GM04504 (cell line): ENCODE measurements around the gene PRORP.
"Not testable (repeated sequence)": the region's sequence is repeated elsewhere in the genome, so short reads cannot be mapped to it uniquely, and the experiment has no call there.

Experiments used
- DNase-seq: peaks from one replicate; pipeline ENCODE4 v3.0.0-alpha.2; 2012; ENCODE audit warnings: low read depth

Gene PRORP

DNA sequence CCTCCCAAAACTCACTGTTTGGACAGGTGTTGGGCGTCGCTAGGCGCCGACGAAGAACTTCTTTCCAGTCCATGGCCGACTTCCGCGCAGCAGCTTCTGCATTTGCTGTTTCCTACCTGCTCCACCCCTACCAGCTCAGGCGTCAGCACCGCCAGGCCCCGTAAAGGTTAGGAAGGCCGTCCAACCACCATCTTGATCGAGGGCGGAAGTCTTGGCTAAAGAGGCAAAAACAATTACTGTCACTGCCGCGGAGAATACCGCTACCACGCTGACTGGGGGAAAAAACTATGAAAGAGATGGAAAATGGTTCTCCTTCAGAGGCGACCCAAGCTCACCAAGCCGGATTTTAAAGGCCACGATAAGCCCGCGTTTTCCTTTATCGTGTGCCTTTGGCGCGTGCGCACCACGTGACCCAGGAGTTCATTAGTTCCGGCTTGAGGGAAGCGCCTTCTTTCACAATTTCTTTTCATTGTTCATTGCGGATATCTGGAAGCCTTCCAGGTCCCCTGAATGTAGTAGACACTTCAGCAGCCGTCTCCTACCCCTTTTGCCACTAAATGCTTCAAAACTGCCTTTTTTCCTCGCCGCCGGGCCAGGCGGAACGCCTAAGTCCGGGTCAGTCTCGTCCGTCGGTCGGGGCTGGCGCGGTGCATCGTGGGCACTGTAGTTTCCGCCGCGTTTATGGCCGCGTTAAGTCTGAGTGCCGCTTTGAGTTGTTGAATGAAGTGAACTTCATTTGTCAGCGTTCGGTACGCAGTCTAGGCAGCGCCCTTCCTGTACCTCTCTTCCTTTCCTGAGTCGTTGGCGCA lies at the start of gene PRORP, which contains the start of gene PPP2R3C:
Gene PRORP (plus strand): TSS at position 666 of the 809 bp plus-strand sequence. CDS start 694 bp downstream, outside the sequence.
Gene PPP2R3C (minus strand): TSS at position 104 of the 809 bp plus-strand sequence. CDS start 31 bp downstream, at position 73.
- peak; percentile 80 for DNase-seq

DNA sequence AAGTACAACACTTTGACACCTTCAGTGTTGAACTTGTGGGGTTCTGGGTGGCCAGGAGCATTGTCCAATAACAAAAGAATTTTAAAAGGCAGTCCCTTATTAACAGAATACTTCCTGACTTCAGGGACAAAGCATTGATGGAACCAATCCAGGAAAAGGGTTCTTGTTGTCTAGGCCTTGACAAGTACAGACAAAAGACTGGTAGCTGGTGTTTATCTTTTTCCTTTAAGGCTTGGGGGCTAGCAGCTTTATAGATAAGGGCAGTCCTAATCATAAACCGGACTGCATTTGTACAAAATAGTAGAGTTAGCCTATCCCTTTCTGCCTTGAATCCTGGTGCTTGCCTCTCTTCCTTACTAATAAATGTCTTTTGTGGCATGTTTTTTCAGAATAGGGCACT lies 48.9 kb upstream of the PRORP start:
- DNase-seq = no peak

DNA sequence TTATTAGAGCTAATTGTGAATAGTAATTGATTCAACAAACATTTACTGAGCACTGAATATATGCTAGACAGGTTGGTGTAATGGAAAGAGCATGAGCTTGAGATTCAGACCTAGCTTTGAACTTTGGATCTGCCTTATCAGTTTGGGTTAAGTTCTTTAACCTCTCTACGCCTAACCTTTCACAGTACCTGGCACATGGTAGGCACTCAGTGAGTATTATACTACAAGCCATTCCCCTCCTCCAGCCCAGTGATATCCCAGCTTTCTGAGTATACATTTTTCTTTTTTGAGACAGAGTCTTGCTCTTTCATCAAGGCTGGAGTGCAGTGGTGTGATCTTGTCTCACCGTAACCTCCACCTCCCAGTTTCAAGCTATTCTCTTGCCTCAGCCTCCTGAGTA lies 44.3 kb upstream of the PRORP start:
- no peak for DNase-seq

DNA sequence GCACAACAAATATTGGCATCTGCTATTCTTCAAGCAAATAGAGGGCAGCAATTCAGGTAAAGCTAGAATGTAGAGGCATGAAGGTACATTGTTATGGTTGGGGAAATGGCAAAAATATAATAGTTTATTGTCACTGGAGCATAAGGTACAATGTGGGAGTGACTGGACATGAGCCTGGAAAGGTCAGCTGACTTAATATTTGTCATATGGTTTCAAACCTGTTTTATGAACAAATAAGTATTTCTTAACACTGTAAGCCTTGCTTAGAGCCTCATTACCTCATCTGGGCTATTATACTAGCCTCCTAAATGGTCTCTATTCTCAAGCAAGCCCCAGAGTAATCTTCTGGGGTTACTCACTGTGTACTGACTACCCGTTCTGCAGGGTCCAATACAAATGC lies 42.6 kb upstream of the PRORP start:
- DNase-seq = no peak

DNA sequence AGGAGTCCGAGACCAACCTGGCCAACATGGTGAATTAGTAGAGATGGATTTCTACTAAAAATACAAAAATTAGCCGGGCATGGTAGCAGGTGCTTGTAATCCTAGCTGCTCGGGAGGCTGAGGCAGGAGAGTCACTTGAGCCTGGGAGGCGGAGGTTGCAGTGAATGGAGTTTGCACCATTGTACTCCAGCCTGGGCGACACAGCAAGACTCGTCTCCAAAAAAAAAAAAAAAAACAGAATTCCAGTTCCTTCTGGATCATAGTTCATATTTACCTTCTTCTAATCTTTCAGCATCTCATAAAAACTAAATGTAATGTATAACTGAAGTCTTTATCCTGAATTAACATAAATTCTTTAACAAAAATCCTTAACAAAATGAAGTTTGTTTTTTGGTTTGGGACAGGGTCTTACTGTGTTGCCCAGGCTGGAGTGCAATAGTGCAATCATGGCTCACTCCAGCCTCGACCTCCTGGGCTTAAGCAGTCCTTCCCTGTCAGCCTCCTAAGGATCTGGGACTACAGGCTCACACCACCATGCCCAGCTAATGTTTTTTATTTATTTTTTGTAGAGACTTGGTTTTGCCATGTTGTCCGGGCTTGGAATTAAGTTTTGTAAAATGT lies 38.7 kb upstream of the PRORP start:
- DNase-seq = no peak

DNA sequence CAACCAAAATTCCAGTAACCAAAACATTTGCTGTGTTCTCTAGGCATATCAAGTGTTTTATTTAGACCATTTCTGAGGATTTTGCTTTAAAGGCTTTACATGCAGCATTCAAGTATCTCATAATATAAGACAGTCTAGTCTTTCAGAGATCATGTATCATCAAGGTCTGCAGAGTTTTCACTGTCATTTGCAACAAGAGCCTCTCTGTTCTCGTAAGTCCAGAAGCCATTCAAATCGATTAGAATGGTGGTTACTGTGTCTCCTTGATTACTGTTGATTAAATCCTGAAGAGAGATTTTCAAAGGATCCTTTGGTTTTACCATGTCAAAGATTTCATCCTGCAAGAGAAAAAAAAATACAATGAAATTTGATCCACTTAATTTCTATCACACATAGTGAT lies 36.9 kb upstream of the PRORP start:
- no peak for DNase-seq

DNA sequence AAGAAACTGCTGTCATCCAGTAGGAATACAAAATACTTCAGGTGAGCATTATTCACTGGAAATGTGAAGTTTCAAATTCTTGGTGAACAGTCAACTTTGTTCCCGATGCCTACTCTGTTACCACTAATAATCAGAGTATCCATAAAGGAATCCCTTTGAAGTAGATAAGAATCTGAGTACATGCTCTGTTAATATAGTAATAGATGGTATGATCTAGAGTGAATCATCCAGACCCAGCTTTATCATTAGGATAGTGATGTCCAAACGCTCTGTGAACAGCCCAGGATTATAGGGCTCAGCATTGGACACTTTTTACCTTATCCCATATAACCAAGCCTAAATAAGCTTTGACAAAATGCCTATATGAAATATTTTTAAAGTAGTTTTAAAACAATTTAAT lies 33.8 kb upstream of the PRORP start:
- no peak for DNase-seq

DNA sequence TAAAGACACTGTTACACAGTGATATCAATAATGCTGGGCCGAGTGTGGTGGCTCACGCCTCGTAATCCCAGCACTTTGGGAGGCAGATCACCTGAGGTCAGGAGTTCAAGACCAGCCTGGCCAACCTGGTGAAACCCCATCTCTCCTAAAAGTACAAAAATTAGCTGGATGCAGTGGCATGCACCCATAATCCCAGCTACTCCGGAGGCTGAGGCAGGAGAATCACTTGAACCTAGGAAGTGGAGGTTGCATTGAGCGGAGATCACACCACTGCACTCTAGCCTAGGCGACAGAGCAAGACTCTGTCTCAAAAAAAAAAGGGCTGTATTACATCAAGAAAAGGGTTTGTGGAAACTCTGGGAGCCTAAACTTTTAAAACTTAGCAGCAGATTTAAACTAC lies 27.7 kb upstream of the PRORP start:
- DNase-seq = not testable (repeated sequence)

DNA sequence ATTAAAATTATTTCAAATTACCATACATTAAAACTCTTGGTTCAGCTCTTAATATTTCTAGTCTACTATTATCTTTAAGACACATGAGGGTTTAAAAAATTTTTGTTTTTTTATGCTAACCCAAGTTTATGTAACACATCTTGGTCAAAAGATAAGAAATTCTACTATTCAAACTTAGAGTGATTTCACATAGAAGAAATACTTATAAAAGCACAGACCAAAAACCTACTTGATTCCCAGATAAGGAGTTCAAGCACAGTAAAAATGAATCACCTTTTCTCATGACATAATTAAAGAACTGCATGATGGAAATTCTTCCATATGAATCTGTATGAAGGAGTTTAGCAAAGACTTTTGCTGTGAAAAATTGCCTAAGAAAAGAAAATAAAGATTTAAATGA lies 14.5 kb upstream of the PRORP start:
- DNase-seq = no peak

DNA sequence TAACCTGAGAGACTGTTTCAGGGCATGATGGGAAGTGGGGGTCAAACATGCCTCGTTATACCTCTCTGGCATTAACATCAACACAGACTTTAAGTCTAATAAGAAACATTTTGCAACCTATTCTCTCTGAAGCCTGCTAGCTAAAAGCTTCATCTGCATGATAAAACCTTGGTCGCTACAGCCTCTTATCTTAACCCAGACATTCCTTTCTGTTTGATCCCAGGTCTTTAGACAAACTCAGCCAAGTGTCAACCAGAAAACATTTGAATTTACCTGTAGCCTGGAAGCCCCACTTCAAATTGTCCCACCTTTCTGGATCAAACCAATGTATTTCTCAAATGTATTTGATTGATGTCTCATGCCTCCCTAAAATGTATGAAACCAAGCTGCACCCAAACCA lies 9.7 kb upstream of the PRORP start:
- DNase-seq = no peak

DNA sequence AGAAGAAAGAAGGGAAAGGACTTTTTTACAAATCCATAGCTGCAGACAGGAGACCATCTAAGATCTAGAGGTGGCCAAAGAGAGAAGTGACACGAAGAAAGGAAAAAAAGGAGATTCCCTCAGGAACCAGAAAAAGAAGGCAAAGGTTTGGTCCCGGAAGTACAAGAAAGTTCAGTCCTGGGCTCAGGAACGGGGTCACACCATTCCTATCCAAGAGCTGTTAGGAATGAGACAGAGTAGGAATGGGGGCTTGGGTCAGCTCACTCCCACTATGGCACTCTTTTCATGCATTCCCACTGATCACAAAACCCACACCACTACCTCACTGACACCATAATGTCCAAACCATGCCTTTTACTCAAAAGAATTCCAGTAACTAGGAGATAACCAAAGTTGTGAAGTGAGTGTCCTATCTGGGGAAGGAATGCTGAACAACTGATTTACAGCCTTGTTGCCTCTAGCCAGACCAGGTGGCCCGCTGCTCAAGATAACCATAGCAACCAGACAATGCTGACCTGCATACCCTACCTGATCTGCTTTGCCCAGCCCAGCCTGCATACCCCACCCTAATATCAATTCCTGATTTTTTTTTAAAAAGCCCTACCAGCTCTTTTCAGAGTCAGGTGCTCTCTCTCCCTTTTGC lies 8.9 kb upstream of the PRORP start:
- no peak for DNase-seq

DNA sequence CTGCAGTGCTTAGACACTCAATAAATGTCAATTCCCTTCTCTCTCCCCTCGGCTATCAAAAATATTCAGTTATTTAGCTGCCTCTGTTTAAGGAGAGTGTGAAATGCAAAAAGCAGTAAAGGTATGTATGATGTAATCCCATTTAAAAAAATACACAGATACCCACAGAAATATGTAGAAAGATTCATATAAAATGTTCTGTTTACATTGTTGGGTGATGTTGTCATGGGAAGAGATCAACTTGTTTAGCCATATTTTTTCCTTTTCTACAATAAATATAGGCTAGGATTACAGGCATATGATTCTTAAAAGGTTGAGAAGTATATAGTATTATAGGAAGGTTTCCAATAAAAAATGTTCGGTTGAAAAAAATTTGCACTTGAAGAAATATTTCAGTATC lies 8.3 kb upstream of the PRORP start:
- peak; percentile 19 for DNase-seq

DNA sequence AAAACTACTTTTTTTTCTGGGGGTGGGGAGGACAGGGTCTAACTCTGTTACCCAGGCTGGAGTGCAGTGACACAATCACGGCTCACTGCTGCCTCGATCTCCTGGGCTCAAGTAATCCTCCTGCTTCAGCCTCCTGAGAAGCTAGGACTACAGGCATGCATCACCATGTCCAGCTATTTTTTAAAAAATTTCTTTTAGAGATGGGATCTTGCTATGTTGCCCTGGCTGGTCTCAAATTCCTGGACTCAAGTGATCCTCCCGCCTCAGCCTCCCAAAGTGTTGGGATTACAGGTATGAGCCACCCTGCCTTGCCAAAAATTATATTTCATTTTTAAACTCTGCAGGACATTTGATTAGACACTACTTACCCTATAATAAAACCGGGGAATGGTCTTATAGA lies 6.1 kb upstream of the PRORP start:
- no peak for DNase-seq

DNA sequence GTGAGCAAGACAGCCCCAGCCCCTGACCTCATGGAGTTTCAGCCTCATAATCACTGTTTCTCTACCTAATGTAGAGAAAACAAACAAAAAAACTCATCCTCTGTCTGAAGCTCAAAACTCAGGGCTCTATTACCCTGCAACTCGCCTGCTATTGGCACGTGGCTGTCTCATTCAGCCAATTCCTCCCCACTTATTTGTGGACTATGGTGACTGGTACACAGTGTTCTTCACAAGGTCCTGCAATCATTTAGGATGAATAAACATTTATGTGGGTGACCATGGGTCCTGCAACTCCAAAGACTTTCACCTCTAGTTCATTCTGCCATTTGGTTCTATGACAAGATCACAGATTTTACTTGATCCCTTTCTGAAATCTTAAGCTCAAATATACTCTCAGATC lies 5.2 kb upstream of the PRORP start:
- no peak for DNase-seq

DNA sequence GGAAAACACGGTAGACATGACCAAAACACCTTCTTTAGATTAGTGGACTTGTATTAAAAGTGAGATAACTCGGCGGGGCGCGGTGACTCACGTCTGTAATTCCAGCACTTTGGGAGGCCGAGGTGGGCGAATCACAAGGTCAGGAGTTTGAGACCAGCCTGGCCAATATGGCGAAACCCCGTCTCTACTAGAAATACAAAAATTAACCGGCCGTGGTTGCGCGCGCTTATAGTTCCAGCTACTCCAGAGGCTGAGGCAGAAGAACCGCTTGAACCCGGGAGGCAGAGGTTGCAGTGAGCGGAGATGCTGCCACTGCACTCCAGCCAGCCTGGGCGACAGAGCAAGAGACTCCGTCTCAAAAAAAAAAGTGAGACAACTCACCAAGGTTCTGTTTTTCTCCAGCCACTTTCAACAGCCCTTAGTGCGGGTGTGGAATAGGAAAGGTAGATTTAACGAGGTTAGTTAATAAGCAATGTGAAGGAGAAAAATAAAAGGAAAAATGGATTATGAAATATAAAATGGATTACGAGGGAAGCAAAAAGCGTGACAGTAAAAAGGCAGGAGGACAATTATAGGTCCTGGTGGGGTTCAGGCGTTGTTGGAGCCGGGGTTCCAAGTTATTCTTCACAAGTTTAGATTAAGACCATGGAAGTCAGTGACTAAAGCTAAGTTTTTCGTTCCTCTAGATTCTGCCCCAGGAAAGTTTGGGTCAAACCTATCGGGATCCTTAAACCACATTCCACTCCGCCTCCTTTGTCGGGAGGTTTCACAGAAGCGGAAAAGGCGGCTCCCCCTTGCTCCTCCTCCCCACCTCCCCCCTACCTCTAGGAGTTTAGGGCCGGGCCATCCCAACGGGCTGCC lies 1.1 kb upstream of the PRORP start:
- DNase-seq = peak; percentile 2

DNA sequence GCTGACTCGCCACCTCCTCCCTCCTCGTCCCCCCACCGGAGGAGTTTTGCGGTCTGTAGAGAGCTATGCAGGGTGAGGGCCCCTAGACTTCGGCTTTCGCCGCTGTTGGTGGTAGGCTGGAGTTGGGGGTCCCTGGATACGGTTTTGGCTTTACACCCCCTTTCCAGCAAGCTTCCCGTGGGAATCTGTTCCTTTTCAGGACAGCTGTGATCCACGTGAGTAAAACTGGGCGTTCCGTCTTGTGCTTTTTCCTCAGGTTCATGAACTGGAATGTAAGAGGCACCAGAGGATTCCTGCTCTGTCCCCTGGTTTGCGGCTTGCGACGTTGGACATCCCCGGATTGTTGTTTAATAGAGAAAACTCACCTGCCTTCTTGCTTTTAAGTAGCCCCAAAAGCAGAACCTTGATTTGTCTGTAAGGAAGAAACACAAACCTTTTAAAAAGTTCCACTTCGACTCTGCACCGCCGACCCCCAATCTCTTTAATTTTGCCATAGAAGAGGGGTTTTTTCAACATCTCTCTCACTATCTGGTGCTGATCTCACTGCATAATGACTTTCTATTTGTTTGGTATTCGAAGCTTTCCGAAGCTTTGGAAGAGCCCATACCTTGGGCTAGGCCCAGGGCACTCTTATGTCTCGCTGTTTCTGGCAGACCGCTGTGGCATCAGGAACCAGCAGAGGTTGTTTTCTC lies 490 bp downstream of the PRORP start:
- DNase-seq = no peak

DNA sequence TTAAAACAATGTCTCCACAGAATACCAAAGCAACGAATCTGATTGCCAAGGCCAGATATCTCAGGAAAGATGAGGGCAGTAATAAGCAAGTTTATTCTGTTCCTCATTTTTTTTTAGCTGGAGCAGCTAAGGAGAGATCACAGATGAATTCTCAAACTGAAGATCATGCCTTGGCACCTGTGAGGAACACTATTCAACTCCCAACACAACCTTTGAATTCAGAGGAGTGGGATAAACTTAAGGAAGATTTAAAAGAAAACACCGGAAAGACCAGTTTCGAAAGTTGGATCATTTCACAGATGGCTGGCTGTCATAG lies 994 bp downstream of the PRORP start:
- no peak for DNase-seq

DNA sequence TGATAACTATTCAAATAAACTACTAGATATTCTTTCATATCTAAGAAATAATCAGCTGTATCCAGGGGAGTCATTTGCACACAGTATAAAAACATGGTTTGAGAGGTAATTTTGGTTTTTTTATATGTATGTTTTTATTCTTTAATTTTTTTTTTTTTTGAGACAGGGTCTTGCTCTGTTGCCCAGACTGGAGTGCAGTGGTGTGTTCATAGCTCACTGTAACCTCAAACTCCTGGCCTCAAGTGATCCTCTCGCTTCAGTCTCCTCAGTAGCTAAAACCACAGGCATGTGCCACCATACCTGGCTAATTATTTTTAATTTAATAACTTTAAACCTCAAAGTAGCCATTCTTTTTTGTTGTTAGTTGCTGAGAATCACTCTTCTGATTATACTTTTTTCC lies 1.8 kb downstream of the PRORP start:
- DNase-seq = no peak

DNA sequence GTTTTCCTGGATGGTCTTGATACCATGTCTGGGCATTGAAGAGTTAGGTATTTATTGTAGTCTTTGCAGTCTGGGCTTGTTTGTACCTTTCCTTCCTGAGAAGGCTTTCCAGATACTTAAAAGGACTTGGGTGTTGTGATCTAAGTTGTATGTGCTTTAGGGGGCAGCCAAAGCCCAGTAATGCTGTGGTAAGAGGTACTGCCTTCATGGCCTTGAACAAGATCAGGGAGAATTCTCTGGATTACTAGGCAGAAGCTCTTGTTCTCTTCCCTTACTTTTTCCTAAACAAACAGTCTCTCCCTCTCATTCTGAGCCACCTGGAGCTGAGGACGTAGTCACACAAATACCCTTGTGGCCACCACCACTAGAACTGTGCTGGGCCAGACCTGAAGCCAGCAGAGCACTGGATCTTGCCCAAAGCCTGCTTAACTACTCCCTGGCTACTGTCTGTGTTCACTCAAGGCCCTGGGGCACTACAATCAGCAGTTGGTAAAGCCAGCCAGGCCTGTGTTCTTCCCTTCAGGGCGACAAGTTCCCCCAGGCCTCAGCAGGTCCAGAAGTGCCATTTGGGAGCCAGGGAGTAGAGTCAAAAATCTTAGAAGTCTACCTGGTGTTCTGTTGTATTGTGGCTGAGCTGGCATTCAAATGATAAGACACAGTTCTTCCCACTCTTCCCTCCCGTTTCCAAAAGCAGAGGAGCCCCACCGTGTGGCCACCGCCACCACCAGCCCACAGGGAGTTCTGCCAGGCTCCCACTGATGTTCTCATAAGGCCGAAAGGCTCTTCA lies 11.4 kb downstream of the PRORP start:
- DNase-seq = no peak

DNA sequence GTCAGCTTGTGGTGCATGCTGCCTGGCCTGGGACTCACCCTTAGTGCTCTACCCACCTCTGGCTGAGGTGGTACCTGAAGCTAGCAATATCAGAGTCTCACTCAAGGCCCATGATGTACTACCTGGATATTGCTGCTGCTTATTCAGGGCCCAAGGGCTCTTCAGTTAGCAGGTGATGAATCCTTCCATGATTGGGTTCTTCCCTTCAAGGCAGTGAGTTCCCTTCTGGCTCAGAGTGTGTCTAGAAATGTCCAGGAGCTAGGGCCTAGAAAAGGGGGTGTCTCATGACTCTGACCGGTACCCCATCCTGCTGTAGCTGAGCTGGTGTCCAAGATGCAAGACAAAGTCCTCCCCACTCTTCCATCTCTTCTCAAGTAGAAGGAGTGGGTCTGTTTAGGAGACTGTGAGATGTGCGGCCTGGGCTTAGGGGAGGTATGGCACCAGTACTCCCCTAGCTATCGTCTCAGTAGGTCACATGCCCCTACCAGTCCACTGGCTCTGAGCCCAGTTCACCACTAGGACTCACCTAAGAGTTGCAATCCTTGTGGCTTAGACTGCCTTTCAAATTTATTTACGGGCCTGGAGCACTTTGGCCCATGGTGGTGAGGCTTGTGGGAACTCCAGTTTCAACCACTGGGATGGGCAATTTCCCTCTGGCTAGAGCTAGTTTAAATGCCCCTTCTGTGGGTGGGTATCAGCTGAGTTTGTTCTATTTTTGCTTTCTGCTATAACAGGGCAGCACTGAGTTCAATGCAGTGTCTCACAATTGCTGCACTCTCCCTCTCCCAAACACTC lies 12.2 kb downstream of the PRORP start:
- DNase-seq = no peak
